KOPT-K1 (cell line): Measurements from ENCODE around the gene SMIM41.
"Not testable (repeated sequence)": the region's sequence is repeated elsewhere in the genome, so short reads cannot be mapped to it uniquely, and the experiment has no call there.

Experiments used
- H3K27ac ChIP-seq: fragments of 200-600 bp; sonication (generic); 2 replicates; pipeline ENCODE4 v1.5.1; 2016; ENCODE audit warnings: antibody characterized with exemption, mild to moderate bottlenecking, low read depth, low read length; ENCODE audit not compliant: poor library complexity, severe bottlenecking
- H3K36me3 ChIP-seq: fragments of 200-600 bp; sonication (generic); 2 replicates; pipeline ENCODE4 v1.5.1; 2017; ENCODE audit warnings: antibody characterized with exemption, mild to moderate bottlenecking, low read length, moderate library complexity; ENCODE audit not compliant: insufficient read depth
- H3K9me3 ChIP-seq: fragments of 200-600 bp; sonication (generic); 2 replicates; pipeline ENCODE4 v1.5.1; 2017; ENCODE audit warnings: antibody characterized with exemption, low read length, mild to moderate bottlenecking; ENCODE audit not compliant: insufficient read depth, poor library complexity, severe bottlenecking

Gene SMIM41

GRCh38 chr12:52084491-52085231 is 5.2 kb downstream of the SMIM41 start:
- Histone ChIP-seq H3K27ac (no peak overlapping the region), H3K9me3 (no peaks in the 10 kb centered on the region)

GRCh38 chr12:52085682-52086180 is 6.2 kb downstream of the SMIM41 start:
- no peaks in the 10 kb centered on the region for H3K9me3 ChIP-seq
- H3K27ac ChIP-seq: no peak overlapping the region
- H3K36me3 ChIP-seq: no peaks in the 10 kb centered on the region

More at GRCh38 chr12:52084491-52085231, 5.2 kb downstream of the SMIM41 start:
- no peaks in the 10 kb centered on the region; the same call in 1 of the 2 replicates for H3K36me3 ChIP-seq

GRCh38 chr12:52086366-52086765 is 6.9 kb downstream of the SMIM41 start:
- Histone ChIP-seq H3K27ac (no peak overlapping the region), H3K9me3 (no peaks in the 10 kb centered on the region), H3K36me3 (no peaks in the 10 kb centered on the region)

GRCh38 chr12:52086944-52087835 is 7.7 kb downstream of the SMIM41 start:
- H3K9me3 ChIP-seq: no peaks in the 10 kb centered on the region
- no peak overlapping the region for H3K27ac ChIP-seq
- no peaks in the 10 kb centered on the region for H3K36me3 ChIP-seq

GRCh38 chr12:52087961-52088820 is 8.7 kb downstream of the SMIM41 start:
- Histone ChIP-seq H3K27ac (no peak overlapping the region), H3K36me3 (no peaks in the 10 kb centered on the region), H3K9me3 (no peaks in the 10 kb centered on the region)

- H3K27ac ChIP-seq: no peak overlapping the region
Measured at GRCh38 chr12:52089491-52089890, 10.0 kb downstream of the SMIM41 start.

GRCh38 chr12:52090291-52090690 is 10.8 kb downstream of the SMIM41 start:
- Histone ChIP-seq H3K9me3 (no peaks in the 10 kb centered on the region), H3K27ac (no peak overlapping the region), H3K36me3 (no peaks in the 10 kb centered on the region)

More at GRCh38 chr12:52089491-52089890, 10.0 kb downstream of the SMIM41 start:
- no peaks in the 10 kb centered on the region for H3K36me3 ChIP-seq
- H3K9me3 ChIP-seq: no peaks in the 10 kb centered on the region

GRCh38 chr12:52091061-52091460 is 11.6 kb downstream of the SMIM41 start:
- no peaks in the 10 kb centered on the region for H3K9me3 ChIP-seq
- H3K27ac ChIP-seq: no peak overlapping the region
- H3K36me3 ChIP-seq: no peaks in the 10 kb centered on the region

GRCh38 chr12:52091869-52092268 is 12.4 kb downstream of the SMIM41 start:
- Histone ChIP-seq H3K27ac (no peak overlapping the region), H3K36me3 (no peaks in the 10 kb centered on the region), H3K9me3 (no peaks in the 10 kb centered on the region)

GRCh38 chr12:52093346-52093745 is 13.8 kb downstream of the SMIM41 start:
- H3K36me3 ChIP-seq: no peaks in the 10 kb centered on the region
- H3K27ac ChIP-seq: no peak overlapping the region
- no peaks in the 10 kb centered on the region for H3K9me3 ChIP-seq

GRCh38 chr12:52096332-52097044 is 17.0 kb downstream of the SMIM41 start:
- no peak overlapping the region for H3K27ac ChIP-seq
- no peaks in the 10 kb centered on the region for H3K36me3 ChIP-seq
- no peaks in the 10 kb centered on the region for H3K9me3 ChIP-seq

- Histone ChIP-seq H3K9me3 (no peaks in the 10 kb centered on the region), H3K27ac (no peak overlapping the region), H3K36me3 (no peaks in the 10 kb centered on the region)
Measured at GRCh38 chr12:52097045-52097666, 17.7 kb downstream of the SMIM41 start.

- not testable (repeated sequence) for H3K27ac ChIP-seq, H3K9me3 ChIP-seq, H3K36me3 ChIP-seq
Measured at GRCh38 chr12:52104431-52105089, 25.1 kb downstream of the SMIM41 start.
